Prostate gland (tissue), 2 donors: ENCODE measurements around the gene PDE11A.

Experiments
- POLR2A ChIP-seq: fragments of 450-650 bp; IDR thresholded peaks from one replicate; pipeline ENCODE4 v1.6.1; 2016; ENCODE audit warnings: antibody characterized with exemption, mild to moderate bottlenecking
- TF ChIP-seq, protein P1 (sequence below), 4 experiments: fragments of 200-600 bp in 2 of 4; fragments of 450-650 bp in 2 of 4; sonication (generic) in 2 of 4; IDR thresholded peaks; 1 replicate in 3 of 4; 2 replicates in 1 of 4; pipeline ENCODE4 v1.5.1; 2016 to 2019; ENCODE audit warnings: antibody characterized with exemption in 4 of 4, mild to moderate bottlenecking in 2 of 4, moderate library complexity in 2 of 4

DNA sequence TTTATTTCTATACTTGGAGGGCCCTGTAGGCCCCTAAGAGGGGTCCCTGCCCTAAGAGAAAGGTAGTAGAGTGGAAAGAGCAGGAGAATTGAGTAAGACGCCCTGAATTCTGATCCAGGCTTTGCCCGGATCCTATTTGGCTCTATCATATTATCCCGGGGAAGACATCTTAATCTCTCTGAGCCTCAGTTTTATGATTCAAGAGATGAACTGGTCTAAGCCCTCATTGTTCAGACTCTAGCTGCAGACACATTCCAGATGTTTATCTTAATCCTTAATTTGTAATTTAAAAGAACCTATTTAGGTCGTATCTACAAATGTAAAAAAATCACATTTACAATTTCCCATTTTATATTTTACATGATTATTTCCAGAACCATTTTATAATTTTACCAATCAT is 459.9 kb downstream of the PDE11A start:
- no peak for TF ChIP-seq POLR2A
- TF ChIP-seq, protein P1, sequence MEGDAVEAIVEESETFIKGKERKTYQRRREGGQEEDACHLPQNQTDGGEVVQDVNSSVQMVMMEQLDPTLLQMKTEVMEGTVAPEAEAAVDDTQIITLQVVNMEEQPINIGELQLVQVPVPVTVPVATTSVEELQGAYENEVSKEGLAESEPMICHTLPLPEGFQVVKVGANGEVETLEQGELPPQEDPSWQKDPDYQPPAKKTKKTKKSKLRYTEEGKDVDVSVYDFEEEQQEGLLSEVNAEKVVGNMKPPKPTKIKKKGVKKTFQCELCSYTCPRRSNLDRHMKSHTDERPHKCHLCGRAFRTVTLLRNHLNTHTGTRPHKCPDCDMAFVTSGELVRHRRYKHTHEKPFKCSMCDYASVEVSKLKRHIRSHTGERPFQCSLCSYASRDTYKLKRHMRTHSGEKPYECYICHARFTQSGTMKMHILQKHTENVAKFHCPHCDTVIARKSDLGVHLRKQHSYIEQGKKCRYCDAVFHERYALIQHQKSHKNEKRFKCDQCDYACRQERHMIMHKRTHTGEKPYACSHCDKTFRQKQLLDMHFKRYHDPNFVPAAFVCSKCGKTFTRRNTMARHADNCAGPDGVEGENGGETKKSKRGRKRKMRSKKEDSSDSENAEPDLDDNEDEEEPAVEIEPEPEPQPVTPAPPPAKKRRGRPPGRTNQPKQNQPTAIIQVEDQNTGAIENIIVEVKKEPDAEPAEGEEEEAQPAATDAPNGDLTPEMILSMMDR (IDR thresholded peaks at IDR 0.05): no peak
